T1000 (cell line): ENCODE results near the gene FUT8.
"Not testable (repeated sequence)": the region's sequence is repeated elsewhere in the genome, so short reads cannot be mapped to it uniquely, and the experiment has no call there.

ENCODE experiments used
- DNase-seq: peaks from one replicate; lab custom pipeline; 2025; ENCODE audit warnings: mixed read lengths; lab: John Stamatoyannopoulos, UW

FUT8 gene

DNA sequence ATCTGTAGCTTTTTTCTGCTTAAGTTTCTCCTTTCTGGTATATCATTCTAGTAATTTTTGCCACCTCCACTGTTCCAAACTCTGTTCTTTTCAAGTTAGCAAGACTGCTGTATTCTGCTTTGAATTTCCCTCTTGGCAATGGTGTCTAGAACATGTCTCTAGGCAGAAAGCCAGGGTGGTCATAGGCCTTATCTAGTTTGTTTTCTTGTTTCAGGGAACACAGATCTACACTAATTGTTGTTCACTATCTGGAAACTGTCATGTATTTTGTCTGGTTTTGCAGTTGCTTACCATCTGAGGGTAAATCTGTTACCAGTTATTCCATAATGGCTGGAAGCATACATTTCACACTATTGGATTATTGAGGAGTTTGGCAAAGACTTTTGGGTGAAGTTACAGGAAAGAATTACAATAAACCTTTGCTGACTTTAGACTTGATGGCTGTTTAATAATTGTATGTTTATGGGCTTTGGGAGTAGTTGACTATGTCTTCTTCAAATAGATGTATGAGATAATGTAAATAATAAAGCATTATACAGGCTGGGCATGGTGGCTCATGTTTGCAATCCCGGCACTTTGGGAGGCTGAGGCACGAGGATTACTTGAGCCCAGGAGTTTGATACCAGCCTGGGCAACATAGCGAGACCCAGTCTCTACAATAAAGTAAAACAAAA lies 41.4 kb downstream of the FUT8 start:
- DNase-seq = no peak

DNA sequence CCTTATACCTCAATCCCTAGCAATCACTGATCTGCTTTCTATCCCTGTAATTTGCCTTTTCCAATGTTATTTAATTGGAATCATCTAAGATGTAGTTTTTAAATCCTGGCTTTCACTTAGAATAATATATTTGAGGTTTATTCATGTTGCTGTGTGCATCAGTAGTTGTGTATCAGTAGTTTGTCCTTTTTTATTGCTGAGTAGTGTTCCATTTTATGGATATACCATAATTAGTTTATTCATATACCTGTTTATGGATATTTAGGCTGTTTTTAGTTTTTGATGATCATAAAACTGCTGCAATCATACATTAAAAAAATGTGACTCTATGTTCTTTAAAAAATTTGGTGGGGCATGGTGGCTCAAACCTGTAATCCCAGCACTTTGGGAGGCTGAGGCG lies 43.7 kb downstream of the FUT8 start:
- DNase-seq = no peak

DNA sequence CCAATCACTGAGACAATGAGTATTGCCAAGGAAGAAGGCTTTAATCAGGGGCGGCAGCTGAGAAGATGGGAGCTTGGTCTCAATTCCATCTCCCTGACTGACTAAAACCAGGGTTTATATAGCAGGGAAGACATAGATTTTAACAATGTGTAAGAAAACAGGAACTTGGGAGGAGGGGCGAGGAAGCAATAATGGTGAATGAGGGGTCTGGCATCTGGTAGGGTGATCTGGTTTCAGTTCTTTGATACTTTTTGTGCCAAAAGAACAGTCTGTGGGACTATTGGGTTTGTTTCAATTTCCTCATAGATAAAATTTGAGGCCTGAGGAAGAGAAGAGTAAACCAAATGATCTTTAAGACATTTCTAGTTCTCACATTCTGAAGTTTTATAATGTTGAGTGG lies 49.2 kb downstream of the FUT8 start:
- DNase-seq = no peak

DNA sequence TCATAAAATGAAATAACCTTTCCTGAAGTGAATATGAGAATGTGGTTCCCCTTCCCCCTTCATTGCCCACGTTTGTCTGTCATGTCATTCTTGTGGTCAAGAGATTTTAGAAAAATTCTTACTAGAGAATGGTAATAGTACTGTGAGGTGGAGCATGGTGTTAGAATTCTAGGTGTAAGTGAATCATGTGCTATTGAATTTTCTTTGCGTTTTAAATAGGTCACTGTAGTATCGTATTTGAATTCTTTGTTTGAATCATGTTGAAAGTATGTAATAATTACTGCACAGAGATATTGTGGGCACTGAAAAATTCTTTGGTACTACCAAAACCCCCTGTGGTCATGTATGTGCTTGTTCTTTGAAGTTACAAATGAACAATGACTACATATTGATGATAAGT lies 49.9 kb downstream of the FUT8 start:
- DNase-seq = no peak

DNA sequence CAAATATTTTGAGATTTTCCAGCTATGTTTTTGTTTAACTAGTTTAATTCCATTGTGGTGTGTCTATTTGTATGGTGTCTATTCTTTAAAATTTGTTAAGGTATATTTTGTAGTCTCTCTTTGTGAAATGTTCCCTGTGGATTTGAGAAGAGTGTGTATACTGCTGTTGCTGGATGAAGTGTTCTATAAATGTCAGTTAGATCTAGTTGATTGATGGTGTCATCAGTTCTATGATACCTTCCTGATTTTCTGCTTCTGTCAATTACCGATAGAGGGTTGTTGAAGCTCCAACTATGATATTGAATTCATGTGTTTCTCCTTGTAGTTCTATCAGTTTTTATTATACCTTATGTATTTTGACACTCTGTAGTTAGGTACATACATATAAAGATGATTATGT lies 53.1 kb downstream of the FUT8 start:
- no peak for DNase-seq

DNA sequence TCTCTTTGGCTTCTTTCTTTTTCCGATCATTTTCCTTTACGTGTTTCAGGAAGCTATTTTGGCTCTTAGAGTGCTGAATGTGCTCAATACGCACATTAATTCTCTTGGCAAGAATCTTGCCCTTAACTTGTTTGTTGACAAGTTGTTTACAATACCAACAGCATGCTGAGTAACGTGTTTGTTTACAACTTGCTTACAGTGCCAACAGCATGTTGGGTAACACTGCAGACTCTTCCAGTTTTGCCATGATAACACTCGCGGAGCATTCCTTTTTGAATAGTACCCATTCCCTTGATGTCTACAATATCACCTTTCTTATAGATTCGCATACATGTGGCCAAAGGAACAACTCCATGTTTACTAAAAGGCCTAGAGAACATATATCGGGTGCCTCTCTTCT lies 55.4 kb downstream of the FUT8 start:
- DNase-seq = not testable (repeated sequence)

DNA sequence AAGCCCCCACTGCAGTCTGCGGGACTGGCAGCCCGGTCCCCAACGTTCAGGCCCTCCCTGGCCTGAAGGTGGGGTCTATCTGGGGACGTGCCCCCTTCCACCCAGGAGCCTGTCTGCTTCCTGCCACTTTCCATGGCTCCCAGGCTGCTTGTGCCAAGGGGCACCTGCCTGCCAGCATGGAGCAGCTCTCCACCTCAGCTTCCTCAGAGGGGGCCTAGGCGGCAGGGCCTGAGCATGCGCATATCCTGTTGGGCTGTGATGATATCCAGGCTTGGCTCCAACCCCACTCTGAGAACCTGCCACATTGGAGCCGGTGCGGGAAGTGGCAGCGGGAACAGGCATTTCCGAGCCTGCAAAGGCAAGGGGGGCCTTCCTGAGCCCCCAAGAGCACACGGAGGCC lies 57.4 kb downstream of the FUT8 start:
- no peak for DNase-seq

DNA sequence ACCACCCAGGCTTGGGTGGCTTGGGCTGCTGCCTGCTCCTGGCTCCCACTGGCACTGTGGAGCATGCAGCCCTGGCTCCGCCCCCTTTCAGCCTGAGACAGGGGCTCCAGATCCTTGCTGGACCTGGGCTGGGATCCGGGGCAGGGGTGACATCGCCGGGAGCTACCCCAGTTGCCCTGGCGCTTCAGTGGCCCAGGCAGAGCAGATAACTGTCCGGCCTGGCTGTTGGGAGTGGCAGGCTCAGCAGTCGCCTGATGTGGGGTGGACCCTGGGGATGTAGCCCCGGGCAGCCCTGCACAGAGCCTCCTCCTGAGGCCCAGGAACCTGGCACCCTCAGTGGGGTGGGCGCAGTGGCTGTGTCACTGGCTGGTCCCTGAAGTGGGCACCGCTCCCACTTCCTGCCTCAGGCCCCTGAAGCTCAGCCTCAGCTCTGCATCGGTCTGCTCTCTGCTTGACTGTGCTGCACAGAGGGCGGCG lies 57.9 kb downstream of the FUT8 start:
- no peak for DNase-seq

DNA sequence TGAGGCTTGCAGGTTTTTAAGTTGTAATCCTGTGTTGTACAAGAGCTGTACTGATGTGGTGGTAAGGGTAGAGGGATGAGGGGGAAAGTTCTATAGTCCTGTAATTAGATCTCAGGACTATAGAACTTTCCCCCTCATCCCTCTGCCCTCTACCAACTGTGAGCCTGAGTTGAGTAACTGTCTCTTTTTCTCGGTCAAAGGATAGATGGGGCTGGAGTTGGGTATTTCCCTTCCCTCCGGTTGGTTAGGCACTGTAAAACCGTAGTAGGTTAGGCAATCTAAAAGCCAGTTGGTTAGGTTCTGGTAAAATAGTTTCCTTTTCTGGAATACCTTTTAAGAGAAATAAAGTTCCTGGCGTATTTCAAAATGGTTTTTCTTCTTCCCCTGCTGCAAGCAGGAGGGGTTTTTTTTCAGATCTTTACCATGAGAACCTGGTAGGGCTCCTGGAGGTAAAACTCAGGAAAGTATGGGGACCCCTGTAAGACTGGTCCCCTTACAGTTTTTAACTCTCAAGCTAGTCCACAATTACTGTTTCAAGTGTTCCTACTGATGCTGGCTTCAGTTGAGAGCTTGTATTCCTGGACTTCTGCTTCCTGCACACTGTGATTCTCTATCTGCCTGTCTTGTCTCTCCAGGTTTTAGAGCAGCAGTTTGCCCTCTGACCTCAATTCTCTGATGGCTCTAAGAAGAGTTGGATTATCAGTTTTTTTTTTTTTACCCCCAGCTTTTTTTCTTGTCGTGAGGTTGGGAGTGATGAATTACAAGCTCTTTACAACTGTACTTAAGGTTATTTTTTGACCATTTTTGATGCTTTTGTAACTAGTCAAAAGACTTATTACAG lies 58.7 kb downstream of the FUT8 start:
- no peak for DNase-seq

DNA sequence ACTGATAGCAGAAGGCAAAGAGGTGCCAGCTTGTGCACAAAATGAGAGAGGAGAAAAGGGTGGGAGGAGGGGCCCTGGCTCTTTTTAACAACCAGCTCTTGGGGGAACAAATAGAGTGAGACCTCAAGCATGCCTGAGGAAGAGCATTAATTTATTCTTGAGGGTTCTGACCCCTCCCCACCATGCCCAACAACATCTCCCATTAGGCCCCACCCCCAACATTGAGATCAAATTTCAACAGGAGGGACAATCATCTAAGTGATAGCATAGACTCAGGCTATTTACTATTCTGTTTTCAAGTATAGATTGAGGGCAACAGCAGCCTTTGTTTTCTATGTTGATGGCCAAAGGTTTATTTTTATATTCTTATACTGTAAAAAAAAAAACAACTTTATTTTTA lies 59.7 kb downstream of the FUT8 start:
- DNase-seq = no peak

DNA sequence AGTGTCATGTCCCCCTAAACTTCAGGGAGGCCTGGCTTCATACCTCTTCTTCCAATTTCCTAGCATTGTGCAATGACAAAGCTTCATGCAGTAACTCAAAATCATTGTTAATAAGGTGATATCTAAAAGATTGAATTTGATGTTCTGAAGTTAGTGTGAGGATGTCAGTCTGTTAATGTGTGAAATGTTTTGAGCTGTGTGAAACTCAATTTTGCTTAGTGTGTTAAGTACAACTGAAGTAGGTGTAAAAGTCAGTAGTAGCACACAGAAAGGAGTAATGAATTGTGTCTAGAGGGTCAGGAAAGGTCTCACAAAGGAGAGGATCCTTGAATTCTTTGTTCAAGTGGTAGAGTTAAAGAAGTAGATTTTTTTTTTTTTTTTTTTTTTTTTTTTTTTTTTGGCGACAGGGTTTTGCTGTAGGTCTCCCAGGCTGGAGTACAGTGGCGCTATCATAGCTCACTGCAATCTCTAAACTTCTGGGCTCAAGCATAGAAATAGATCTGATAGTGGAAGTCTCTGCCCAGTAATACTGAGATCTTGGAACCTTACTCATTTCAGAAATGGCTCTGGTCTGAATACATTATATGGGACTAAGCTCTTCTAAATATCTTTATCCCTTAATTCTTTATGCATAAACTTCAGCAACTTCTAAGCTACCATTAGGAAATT lies 63.9 kb downstream of the FUT8 start:
- DNase-seq = no peak

DNA sequence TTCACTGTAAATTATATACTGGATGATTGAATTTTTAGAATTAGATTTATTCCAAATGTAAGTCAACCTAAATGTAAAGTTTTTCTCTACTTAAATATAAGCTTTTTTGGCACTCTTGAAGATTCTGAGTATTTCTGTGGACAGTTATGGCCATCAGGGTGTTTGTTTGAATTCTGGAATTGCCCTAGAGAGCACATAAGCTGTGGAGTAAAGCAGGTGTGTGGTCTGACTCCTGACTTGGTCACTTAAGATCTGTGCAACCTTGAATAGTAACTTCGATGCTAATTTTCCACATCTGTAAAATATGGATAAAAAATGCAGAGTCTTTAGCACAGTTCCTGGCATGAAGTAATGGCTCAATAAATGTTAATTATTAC lies 64.4 kb downstream of the FUT8 start:
- DNase-seq = no peak

DNA sequence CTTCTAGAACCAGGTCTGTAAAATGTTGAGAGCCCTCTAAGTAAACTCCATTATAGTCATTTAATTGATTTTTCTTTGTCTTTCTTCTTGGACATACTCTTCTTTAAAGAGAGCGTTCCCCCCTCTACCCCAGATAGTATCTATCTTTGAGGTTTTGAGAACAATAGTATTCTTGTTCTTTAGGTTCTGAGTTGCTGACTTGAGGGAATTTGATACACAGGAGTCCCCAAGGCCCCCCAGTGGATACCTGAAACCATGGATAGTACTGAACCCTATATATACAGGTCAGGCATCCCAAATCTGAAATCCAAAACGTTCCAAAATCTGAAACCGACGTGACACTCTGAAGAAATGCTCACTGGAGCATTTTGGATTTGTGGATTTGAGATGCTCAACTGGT lies 65.5 kb downstream of the FUT8 start:
- DNase-seq = no peak

DNA sequence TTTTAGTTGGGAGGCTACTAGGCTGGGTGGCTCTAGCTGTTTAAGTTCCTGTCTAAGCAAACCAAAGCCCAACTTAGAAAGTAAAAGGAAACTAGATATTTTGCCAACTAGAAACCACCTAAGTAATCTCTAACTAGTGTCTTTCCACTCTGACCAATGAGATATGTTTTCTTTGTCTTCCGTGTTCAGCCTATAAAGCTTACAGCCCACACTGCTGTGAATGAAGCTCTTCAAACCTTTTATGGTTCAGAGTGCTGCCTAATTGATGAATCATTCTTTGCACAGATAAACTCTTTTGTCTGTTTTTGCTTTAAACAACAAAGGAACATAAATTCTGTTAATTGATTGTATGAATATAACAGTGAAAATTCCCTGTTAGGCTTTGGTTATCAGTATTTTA lies 66.1 kb downstream of the FUT8 start:
- DNase-seq = no peak

DNA sequence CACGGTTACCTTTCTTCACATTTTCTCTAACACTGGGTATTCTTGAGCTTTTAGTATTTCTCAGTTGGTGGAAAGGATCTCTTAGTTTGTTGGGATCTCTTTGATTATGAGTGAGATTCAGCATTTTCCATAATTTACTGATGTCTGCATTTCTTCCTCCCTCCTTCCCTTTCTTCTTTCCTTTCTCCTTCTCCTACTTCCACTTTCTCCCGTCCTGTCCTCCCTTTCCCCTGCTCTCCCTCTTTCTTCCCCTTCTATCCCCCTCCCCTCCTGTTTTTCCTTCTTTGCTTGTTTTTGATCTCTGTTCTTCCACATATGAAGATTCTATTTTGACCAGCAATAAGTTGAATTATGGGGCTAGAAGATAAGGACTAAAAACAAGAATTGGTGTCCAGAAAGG lies 66.9 kb downstream of the FUT8 start:
- DNase-seq = no peak

DNA sequence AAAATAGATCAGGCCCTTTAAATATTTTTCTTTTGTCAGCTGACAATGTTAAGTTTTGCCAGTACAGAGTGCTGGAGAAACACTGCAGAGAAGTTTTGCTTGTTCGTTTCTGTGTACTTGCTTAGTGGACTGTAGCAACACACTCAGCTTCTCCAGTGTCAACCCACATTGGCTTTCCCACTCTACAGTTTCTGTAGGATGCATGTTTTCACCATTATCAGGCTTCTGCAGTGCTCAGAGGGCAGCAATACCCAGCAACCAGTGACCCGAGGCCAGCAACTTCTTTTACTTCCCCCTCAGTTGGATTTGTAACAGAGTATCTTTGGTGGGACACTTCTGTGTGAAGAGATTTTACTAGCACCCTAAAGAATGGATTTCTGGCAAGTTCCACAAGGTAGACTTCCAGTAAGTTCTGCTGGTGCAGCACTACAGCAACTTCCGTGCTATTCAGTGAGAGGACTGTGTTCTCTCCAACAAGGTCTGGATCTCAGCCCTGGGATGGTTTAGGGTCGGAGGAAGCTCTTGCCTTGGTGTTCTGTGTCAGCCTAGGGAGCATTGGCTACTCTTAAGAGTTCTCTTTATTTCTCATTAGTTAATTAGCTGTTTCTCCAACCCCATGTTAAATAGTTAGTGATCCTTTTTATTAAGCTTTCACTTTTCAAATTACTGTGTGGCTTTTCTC lies 70.4 kb downstream of the FUT8 start:
- DNase-seq = no peak

DNA sequence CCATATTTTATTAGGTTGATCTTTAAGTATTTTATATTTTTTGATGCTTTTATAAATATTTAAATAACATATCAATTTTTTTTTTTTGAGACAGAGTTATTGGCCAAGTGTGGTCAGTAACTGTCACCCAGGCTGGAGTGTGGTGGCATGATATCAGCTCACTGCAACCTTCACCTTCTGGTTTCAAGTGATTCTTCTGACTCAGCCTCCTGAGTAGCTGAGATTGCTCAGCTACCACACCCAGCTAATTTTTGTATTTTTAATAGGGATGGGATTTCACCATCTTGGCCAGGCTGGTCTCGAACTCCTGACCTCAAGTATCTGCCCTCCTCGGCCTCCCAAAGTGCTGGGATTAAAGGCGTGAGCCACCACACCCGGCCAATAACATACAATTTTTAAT lies 71.1 kb downstream of the FUT8 start:
- no peak for DNase-seq

DNA sequence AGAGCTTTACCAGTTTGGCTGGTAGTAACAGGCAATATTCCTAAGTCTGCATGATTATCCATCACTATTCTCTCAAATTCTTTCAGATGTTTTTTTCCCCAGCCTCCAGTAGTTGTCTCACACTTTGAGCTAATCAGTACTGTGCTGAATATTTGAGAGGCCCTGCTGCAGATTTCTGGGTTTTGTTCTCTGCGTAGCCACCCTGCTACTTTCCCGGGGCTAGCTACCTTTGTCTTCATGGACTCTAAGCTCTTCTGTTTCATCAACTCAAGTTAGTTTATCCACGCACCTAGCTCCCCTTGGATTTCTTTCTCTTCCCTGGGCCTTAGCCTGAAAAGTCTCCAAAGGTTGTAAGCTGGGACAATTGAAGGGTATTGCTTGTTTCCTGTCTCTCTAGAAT lies 73.0 kb downstream of the FUT8 start:
- DNase-seq = no peak

DNA sequence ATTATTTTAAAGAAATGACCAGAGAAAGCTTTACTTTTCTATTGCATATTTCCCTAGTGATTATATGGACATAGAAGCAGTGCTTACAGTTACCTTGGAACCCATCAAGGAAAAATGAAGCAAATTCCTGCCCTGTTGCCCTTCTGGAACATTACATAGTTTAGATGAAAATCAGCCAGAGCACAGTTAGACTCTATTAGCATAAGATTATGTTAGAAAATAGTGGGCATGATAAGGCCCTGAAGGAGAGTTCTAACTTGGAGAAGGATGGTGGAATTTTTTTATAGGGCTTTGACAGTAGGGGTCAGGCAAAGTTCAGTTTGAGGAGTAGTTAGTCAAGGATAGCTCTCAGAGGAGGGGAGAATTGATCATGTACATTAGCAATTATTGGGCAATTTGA lies 74.3 kb downstream of the FUT8 start:
- DNase-seq = no peak

DNA sequence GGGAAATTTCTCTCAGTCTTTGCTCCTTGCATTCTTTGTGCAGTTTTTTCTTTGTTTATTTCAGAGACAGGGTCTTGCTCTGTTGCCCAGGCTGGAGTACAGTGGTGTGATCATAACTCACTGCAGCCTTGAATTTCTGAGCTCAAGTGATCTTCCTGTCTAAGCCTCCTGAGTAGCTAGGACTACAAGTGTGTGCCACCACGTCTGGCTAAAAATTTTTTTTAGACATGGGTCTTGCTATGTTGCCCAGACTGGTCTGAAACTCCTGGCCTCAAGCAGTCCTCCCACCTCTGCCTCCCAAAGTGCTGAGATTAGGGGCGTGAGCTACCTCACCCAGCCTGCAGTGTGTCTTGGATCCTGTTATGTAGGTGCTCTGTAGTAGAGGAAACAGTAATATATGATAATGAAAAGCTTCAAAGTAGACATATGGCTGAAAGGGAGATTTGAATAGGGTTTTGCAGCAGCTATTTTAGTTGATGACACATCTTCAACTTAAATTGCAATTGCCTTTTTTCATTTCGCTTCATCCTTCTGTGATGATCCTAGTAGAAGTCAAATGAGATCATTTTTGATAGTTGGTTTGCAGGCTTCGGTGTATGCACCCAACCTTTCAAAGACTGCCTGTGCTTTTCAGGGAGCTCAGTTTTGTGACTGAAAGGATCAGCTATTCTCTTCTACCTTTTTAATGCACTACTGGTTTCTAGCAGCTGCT lies 75.4 kb downstream of the FUT8 start:
- no peak for DNase-seq

DNA sequence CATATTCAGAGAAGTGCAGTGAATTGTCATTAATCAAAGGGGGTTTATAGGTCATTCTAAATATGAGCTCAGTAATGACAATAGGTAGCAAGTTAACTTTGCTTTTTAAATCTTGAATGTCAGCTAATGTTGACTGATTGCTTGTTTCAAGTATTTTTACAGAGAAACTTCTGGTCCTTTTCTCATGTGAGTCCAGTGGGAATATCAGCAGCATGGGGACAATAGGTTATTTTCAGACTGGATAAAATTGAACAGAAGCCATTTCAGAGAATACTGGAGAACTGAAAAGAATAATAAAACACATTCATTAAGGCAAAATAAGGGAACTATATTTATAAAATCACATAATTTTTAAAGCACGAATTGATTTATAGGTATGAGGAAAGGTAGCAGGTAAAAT lies 78.7 kb downstream of the FUT8 start:
- no peak for DNase-seq

DNA sequence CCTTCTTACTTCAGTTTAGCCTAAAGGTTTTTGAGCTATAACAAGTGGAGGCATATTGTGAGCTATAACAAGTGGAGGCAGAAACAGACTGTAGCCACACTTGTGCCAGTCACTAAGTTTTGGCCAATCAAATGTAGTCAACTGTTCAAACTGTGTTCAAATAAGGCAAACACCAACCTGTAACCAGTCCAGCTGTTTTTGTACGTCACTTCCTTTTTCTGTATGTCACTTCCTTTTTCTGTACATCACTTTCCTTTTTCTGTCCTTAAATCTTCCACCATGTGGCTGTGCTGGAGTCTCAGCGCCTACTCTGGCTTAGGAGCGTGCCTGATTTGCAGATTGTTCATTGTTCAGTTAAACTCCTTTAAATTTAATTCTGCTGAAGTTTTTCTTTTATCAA lies 79.7 kb downstream of the FUT8 start:
- no peak for DNase-seq
